ENCODE measurements around the gene GADD45G.

The GADD45G gene

DNA sequence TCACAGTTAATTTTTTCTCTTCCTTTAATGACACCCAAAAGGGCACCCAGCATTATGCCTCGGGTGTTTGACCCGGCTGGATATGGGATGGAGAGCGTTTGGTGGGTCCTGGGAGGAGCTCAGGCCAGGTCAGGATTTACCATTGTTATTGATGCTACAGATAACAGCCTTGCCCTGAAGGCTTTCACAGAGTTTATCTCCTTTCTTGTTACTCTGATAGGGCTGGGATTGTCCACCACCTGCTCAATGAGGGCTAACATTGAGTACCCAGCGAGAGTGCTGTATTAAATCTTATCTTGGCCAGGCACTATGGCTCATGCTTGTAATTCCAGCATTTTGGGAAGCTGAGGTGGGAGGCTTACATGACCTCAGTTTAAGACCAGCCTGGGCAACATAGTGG, 37.2 kb downstream of the GADD45G start:
- H3K4me3 ChIP-seq (ENCODE audit: low read length) = no peak overlapping the region
- TF ChIP-seq CTCF (conservative IDR thresholded peaks at IDR 0.05; ENCODE audit: low read length) = no peak
- no peak for DNase-seq (ENCODE audit: low read depth)

- no peak for DNase-seq (ENCODE audit: low read depth)
- no peak overlapping the region for H3K4me3 ChIP-seq (ENCODE audit: low read length)
- TF ChIP-seq CTCF (conservative IDR thresholded peaks at IDR 0.05; ENCODE audit: low read length) = no peak
Measured at GRCh38 chr9:89642789-89643188, 38.0 kb downstream of the GADD45G start.

DNA sequence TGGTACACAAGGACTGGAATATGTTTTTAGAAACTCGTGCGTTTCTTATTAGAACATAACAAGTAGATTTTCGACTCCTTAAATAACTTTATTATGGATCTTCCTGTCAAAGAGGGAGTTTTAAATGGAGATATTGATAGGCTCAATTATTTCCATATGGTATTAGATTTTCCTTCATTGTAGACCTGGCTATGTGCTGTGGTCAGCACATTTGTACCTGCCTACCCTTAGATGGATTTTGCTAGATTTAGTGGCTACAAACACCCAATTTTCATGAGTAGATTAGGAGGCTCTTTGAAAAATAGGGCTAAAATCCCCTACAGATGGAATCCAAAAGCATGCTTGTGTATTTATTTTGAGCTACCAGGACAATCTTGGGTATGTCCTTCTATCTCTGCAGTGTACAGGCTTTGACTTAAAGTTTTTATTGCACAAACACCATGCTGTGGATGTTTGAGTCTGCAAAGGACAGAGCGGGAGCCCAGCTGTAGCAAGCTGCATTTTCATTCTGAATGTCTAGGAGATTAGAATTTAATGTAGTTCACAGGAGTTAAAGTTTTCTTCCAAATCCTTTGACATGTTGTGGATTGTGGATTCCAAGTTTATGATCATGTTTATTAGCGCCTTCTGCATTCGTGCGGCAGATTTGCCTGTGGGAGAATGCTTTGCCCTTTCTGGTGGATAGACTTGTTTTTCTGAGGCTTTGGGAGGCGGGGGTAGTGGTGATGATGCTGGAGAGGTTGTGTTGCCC, 41.6 kb downstream of the GADD45G start:
- DNase-seq (ENCODE audit: low read depth) = no peak
- TF ChIP-seq CTCF (conservative IDR thresholded peaks at IDR 0.05; ENCODE audit: low read length) = no peak
- no peak overlapping the region for H3K4me3 ChIP-seq (ENCODE audit: low read length)

DNA sequence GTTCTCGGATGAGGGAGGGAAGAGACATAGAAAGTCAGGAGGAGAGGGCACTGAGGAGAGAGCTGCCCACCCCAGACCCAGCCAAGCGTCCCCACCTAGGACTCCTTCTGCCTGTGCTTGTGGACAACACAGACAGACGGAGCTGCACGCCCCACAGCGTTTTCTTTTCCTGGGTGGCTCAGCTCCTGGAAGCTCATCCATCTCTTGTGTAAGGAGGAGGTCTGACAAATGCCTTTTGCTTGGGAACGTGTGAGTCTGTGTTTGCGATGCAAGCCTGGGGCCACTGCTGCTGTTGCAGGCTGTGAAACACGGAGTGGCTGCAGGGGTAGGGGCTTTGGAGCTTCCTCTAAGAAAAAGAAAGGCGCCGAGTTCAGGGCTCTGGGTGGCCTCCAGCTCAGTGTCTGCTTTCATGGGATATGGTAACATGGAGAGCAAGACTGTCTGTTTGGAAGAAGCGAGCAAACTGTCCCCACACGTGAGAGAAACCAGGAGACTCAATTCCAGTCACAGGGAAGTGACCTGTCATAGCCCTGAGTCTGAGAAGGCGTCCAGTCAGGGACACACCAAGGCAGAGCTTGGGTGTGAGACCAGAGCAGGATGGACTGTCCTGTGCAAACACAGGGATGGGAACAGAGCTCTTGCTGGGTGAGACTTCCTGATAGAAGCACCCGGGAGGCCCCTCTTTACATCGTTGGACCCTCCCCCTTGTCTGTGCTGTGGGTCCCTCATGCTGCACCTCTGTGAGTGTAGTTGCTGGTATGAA, 42.7 kb downstream of the GADD45G start:
- TF ChIP-seq CTCF (conservative IDR thresholded peaks at IDR 0.05; ENCODE audit: low read length) = no peak
- no peak for DNase-seq (ENCODE audit: low read depth)

DNA sequence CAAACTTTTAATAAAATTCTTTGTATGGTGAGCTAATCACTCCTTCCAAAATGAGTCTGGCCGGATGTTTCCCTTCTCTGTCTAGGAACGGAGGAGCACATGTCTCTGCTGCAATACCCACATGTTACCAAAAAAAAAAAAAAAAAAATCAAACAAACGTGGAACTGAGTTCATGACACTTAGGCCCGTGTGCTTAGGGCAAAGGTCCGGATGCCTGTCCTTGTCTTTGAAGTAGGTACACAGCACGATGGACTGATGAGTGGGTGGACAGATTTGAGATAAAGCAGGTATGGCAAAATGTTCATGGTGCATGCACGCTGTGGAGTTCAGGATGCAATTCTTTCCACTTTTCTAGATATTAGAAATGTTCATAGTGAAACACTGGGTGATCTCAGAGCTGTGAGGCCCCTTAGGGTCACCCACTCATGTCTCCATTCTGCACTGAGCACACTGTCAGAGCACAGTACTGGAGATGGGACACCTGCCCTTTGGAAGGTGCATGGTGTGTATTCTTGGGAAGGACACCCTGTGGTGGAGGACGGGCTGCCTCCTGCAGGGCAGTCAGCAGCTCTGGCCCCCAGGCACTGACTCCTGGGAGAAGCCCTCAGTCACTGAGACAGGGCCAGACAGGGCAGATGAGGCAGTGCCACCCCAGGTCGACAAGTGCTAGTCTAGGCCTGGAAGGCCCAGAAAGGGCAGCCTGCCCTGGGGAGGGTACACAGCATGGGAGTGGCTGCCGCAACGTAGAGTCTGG, 43.6 kb downstream of the GADD45G start:
- no peak for DNase-seq (ENCODE audit: low read depth)
- H3K4me3 ChIP-seq (ENCODE audit: low read length) = no peak overlapping the region
- no peak for TF ChIP-seq CTCF (conservative IDR thresholded peaks at IDR 0.05; ENCODE audit: low read length)

More for the DNA sequence above, 42.7 kb downstream of the GADD45G start:
- H3K4me3 ChIP-seq (ENCODE audit: low read length) = no peak overlapping the region

DNA sequence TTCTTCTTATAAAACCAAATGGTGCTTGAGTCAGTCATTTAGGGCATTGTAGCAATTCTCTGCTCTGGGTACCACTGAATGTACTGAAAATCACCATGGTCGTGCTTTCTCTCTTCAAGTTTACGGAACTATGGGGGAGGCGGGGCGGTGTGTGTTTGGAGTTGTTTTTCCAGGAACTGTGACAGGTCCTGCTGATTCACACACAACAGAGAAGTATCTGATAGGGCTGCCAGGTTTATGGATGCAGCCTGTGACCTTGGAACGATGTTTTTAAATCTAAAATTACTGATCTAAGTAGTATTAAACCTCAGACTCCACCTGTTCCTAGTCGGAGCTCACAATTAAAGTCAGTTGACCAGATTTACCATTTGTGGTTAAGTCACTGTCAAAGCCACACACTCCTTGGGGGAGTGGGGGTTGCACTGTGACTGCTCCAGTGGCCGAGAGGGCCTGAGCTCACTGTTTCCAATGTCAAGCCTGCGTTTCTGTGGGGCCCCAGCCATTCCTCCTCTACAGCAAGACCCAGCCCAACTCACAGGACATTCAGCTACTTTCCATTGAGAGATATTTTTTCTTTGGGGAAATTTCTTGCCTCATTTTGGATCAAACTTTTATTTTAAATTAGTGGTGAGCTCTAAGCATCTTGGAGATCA, 44.4 kb downstream of the GADD45G start:
- no peak for TF ChIP-seq CTCF (conservative IDR thresholded peaks at IDR 0.05; ENCODE audit: low read length)
- DNase-seq (ENCODE audit: low read depth) = no peak
- no peak overlapping the region for H3K4me3 ChIP-seq (ENCODE audit: low read length)
